Spinal cord (tissue), 10 donors: ENCODE measurements around the gene OOSP1. TPM values are rescaled to one million over a fixed set of nuclear protein-coding genes. Genes with fewer than 3 reads are reported as not detected.
"Not testable (repeated sequence)": the region's sequence is repeated elsewhere in the genome, so short reads cannot be mapped to it uniquely, and the experiment has no call there.

ENCODE experiments used
- DNase-seq, 6 donors: peaks; one replicate each; pipeline versions ENCODE4 v3.0.0 to v3.0.0-alpha.2; 2013 to 2015; ENCODE audit warnings: low spot score in 6 of 6, low read depth in 4 of 6
- H3K27ac ChIP-seq: one replicate; pipeline ENCODE4 v1.5.1; 2013; ENCODE audit warnings: low read depth, low read length, control low read depth
- H3K27me3 ChIP-seq: one replicate; pipeline ENCODE4 v1.6.1; 2013; ENCODE audit warnings: low read length; ENCODE audit not compliant: control insufficient read depth, insufficient read depth
- H3K36me3 ChIP-seq: one replicate; pipeline ENCODE4 v1.6.1; 2013; ENCODE audit warnings: low read length; ENCODE audit not compliant: control insufficient read depth, insufficient read depth
- H3K4me1 ChIP-seq: one replicate; pipeline ENCODE4 v1.6.1; 2013; ENCODE audit warnings: low read length; ENCODE audit not compliant: control insufficient read depth, insufficient read depth
- H3K4me3 ChIP-seq: one replicate; pipeline ENCODE4 v1.5.1; 2013; ENCODE audit warnings: low read depth, low read length, control low read depth
- H3K9me3 ChIP-seq: one replicate; pipeline ENCODE4 v1.6.1; 2013; ENCODE audit warnings: low read length; ENCODE audit not compliant: control insufficient read depth, insufficient read depth
- WGBS: methylation state at CpG from one replicate; pipeline ENCODE4 v1.1.5; 2013; ENCODE audit warnings: missing lambda C conversion rate; ENCODE audit not compliant: insufficient coverage; 5-methylcytosine and 5-hydroxymethylcytosine counted together
- polyA plus RNA-seq, 2 donors: library from polyadenylated mRNA; unstranded; fragments of 120-200 nt; gene quantifications; one replicate each; pipeline ENCODE4 v1.2.1, GENCODE V29; 2013; ENCODE audit not compliant: insufficient read length in 2 of 2
- total RNA-seq, 2 donors: library from RNA; depleted of rRNA in 1 of 2; stranded (reverse); fragments of 120-200 nt in 1 of 2; fragments of >200 nt in 1 of 2; gene quantifications; one replicate each; pipeline versions ENCODE4 v1.2.3 to v1.2.4, GENCODE V29; 2013 to 2014
- donor health status: healthy.

Gene OOSP1
- total and polyA plus RNA-seq, 4 donors: not detected

DNA sequence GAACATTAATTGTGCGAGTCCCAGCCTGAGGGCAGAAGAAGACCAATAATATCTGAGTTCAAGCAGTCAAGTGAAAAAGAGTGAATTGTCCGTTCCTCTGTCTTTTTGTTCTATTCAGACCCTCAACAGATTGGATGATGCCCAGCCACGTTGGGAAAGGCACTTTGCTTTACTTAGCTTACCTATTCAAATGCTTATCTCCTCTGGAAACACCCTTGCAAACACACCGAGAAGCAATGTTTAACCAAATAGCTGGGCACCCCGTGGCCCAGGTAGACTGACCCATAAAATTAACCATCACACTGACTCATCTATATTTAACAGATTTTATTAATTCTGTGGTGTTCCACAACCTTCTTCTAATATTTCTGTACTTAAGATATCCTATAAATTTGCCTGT, 34.9 kb downstream of the OOSP1 start:
- H3K27ac ChIP-seq: no peak overlapping the region
- DNase-seq: no peak
- WGBS: 42% methylated on average over 2 of the region's 5 CpGs
- no peaks in the 10 kb centered on the region for H3K9me3 ChIP-seq
- H3K36me3 ChIP-seq: no peaks in the 10 kb centered on the region
- H3K4me1 ChIP-seq: no peaks in the 10 kb centered on the region
- no peak overlapping the region for H3K4me3 ChIP-seq
- H3K27me3 ChIP-seq: no peaks in the 10 kb centered on the region

DNA sequence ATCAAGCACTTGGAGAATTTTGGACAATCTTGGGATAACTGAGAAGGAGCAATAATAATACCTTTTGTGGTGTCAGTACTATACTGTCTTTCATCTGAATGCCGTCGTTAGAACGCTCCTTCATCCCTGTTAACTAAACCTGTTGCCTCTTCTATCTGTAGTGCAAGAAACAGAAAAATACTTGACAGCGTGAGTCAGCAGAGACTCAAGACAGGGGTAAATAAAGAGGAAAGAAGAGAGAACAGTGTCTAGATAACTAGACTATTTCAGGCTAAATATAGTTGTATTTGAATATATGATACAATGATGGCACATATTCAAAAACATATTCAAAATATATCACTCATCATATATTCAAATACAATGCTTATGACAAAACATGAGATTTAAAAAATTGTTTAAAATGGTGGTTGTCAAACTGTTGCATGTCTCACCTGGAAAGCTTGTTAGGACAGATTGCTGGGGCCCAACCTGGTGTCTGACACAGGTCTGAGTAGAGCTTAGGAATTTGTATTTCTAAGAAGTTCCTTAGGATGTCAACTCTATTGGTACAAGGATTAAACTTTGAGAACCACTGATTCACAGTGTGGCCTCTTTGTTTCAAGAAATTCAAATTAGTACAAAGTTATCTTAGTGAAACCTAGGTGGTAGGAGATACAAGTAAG, 43.0 kb downstream of the OOSP1 start:
- no peaks in the 10 kb centered on the region for H3K27me3 ChIP-seq
- H3K4me1 ChIP-seq: no peaks in the 10 kb centered on the region
- no peaks in the 10 kb centered on the region for H3K36me3 ChIP-seq
- H3K4me3 ChIP-seq: no peak overlapping the region
- no peak overlapping the region for H3K27ac ChIP-seq
- no peak for DNase-seq
- H3K9me3 ChIP-seq: no peaks in the 10 kb centered on the region
- WGBS: no CpG with 5 or more reads among the region's 4 CpGs

DNA sequence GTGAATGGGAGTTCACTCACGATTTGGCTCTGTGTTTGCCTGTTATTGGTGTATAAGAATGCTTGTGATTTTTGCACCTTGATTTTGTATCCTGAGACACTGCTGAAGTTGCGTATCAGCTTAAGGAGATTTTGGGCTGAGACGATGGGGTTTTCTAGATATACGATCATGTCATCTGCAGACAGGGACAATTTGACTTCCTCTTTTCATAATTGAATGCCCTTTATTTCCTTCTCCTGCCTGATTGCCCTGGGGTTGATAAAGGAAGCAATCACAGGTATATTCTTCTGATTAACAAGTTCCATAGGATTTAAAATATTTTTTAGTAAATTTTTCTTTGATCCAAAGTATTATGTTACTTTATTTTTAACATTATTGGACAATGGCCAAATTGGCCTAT, 43.8 kb downstream of the OOSP1 start:
- not testable (repeated sequence) for H3K4me3 ChIP-seq, H3K27ac ChIP-seq, H3K9me3 ChIP-seq, H3K27me3 ChIP-seq, H3K4me1 ChIP-seq, DNase-seq, H3K36me3 ChIP-seq
- 100% methylated on average over 1 of the region's 4 CpGs for WGBS

DNA sequence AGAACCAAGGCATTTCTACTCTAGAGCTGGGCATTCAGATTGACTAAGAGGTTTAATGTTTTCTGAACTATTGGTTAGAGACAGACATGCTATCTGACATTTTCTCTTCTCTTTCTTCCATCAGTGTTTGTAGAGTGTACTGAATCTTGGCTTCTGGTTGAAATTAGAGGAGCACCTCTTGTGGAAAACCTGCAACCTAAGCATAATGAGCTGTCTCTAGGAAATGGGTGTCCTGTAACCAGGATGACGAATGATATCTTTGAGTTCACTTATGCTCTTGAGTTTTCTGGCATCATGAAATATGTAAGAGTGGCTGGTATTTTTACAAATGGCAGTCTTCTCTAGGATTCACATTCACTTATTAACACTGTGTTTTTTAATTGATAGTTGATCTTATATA, 45.0 kb downstream of the OOSP1 start:
- Histone ChIP-seq H3K4me1 (no peaks in the 10 kb centered on the region), H3K36me3 (no peaks in the 10 kb centered on the region), H3K9me3 (no peaks in the 10 kb centered on the region), H3K27me3 (no peaks in the 10 kb centered on the region), H3K27ac (no peak overlapping the region), H3K4me3 (no peak overlapping the region)
- 100% methylated on average over 1 of the region's 1 CpG for WGBS
- DNase-seq: no peak

DNA sequence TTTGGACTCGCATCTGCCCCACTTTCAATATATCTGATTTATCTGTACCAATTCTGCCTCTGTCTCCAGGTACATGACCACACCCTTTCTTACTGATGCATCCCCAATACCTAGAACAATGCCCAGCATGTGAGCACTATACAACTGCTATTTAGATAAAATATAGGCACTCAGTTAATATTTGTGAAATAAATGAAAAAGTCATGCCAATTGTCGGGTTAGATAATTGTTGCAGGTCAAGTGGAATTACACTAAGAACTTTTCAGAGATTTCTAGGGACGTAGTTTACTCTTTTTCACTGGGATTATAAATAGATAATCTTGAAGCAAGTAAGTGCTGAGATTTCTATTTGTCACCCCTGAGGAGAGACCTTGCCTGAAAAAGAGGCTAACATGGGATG, 46.1 kb downstream of the OOSP1 start:
- Histone ChIP-seq H3K4me1 (no peaks in the 10 kb centered on the region), H3K9me3 (no peaks in the 10 kb centered on the region), H3K4me3 (no peak overlapping the region), H3K36me3 (no peaks in the 10 kb centered on the region), H3K27me3 (no peaks in the 10 kb centered on the region), H3K27ac (no peak overlapping the region)
- DNase-seq: no peak
- WGBS: 80% methylated on average over 1 of the region's 3 CpGs

DNA sequence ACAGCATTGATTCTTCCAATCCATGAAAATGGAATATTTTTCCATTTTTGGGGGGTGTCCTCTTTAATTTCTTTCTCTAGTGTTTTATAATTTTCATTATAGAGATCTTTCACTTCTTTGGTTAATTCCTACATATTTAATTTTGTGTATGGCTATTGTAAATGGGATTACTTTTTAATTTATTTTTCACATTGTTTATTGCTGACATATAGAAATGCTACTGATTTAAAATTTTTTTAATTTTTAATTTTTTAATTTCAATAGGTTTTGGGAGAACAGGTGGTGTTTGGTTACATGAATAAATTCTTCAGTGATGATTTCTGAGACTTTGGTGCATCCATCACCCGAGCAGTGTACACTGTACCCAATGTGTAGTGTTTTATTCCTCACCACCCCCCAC, 52.2 kb downstream of the OOSP1 start:
- WGBS: no CpG with 5 or more reads among the region's 1 CpG
- no peaks in the 10 kb centered on the region for H3K36me3 ChIP-seq

DNA sequence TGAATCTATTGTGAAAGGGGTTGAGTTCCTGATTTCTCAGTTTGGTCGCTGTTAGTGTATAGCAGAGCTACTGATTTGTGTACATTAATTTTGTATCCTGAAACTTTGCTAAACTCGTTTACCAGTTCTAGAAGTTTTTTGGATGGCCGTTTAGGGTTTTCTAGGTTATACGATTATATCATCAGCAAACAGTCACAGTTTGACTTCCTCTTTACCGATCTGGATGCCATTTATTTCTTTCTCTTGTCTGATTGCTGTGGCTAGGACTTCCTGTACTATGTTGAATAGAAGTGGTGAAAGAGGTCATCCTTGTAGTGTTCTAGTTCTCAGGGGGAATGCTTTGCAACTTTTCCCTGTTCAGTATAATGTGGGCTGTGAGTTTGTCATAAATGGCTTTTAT, 54.2 kb downstream of the OOSP1 start:
- no peak for DNase-seq
- no peaks in the 10 kb centered on the region for H3K9me3 ChIP-seq
- 75% methylated on average over 1 of the region's 5 CpGs for WGBS
- H3K27ac ChIP-seq: no peak overlapping the region
- H3K27me3 ChIP-seq: no peaks in the 10 kb centered on the region
- no peaks in the 10 kb centered on the region for H3K36me3 ChIP-seq
- no peaks in the 10 kb centered on the region for H3K4me1 ChIP-seq
- H3K4me3 ChIP-seq: no peak overlapping the region

More for the DNA sequence above, 52.2 kb downstream of the OOSP1 start:
- Histone ChIP-seq H3K9me3 (no peaks in the 10 kb centered on the region), H3K27ac (no peak overlapping the region), H3K4me3 (no peak overlapping the region), H3K27me3 (no peaks in the 10 kb centered on the region), H3K4me1 (no peaks in the 10 kb centered on the region)
- no peak for DNase-seq

DNA sequence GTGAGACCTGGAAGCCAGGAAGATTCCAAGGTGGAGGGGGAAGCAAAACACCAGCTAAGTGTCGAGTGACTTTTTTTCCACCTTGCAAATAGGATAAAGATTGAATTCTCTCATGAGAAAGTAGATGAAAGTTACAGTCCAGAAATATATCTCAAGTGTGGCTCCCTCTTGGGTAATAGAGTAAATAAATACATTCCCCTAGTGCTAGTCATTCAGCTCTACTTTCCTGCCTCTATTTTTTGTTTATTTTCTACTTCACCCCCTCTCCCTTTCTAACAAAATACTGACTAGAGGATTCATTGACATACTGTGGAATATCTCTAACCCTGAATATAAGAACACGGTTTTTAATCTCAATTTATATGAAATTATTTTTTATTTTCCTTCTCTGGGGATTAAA, 59.6 kb downstream of the OOSP1 start:
- DNase-seq: peak in 1 of 6 donors; percentile 15
- H3K27me3 ChIP-seq: no peaks in the 10 kb centered on the region
- 80% methylated on average over 1 of the region's 2 CpGs for WGBS
- no peaks in the 10 kb centered on the region for H3K4me1 ChIP-seq
- no peak overlapping the region for H3K27ac ChIP-seq
- H3K4me3 ChIP-seq: no peak overlapping the region
- H3K36me3 ChIP-seq: no peaks in the 10 kb centered on the region
- H3K9me3 ChIP-seq: no peaks in the 10 kb centered on the region

DNA sequence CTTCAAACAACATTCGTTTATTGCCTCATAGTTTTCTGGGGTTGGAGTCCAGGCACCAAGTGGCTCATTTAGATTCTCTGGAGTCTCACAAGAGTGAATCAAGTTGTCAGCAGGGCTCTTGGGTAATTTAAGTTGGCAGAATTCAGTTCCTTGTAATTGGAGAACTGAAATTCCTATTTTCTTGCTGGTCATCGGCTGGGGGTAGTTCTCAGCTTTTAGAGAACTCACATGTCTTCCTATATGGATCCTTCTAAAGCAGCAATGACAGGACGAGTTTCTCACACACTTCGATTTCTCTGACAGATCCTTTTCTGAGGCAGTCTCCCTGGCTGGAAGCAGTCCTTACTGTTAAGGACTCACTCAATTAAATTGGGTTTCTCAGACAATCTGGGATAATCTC, 61.5 kb downstream of the OOSP1 start:
- peak in 2 of 6 donors; percentile 30 to 75 for DNase-seq
- Histone ChIP-seq H3K36me3 (no peaks in the 10 kb centered on the region), H3K27ac (no peak overlapping the region), H3K9me3 (no peaks in the 10 kb centered on the region), H3K4me1 (no peaks in the 10 kb centered on the region), H3K27me3 (no peaks in the 10 kb centered on the region), H3K4me3 (no peak overlapping the region)
- 81% methylated on average over 3 of the region's 4 CpGs for WGBS

DNA sequence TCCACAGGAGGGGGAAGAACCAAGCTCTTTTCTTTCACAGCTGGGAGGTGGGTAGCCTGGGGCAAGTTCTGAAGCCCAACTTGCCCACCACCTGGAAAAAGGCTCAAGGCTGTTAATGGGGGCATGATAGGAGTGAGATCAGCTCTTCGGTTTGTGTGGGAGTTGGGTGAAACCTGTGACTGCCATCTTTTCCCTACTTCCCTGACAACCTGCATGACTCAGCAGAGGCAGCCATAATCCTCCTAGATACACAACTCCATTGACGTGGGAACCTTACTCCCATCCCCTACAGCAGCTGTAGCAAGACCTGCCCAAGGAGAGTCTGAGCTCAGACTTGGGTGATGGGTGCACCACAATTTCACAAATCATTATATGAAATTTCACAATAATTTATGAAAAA, 65.5 kb downstream of the OOSP1 start:
- Histone ChIP-seq H3K27me3 (no peaks in the 10 kb centered on the region), H3K36me3 (no peaks in the 10 kb centered on the region), H3K4me1 (no peaks in the 10 kb centered on the region), H3K9me3 (no peaks in the 10 kb centered on the region), H3K27ac (no peak overlapping the region), H3K4me3 (no peak overlapping the region)
- no peak for DNase-seq
- WGBS: no CpG with 5 or more reads among the region's 2 CpGs
